UCSD-AML1 (cell line): ENCODE data around the gene THOC5.
A peak's percentile ranks its signal among the peaks of the same experiment; 100 is the strongest.
"Not testable (repeated sequence)": the region's sequence is repeated elsewhere in the genome, so short reads cannot be mapped to it uniquely, and the experiment has no call there.

Source experiments
- DNase-seq: peaks from one replicate; lab custom pipeline; 2025; ENCODE audit not compliant: unreplicated experiment; lab: John Stamatoyannopoulos, UW

THOC5 gene

DNA sequence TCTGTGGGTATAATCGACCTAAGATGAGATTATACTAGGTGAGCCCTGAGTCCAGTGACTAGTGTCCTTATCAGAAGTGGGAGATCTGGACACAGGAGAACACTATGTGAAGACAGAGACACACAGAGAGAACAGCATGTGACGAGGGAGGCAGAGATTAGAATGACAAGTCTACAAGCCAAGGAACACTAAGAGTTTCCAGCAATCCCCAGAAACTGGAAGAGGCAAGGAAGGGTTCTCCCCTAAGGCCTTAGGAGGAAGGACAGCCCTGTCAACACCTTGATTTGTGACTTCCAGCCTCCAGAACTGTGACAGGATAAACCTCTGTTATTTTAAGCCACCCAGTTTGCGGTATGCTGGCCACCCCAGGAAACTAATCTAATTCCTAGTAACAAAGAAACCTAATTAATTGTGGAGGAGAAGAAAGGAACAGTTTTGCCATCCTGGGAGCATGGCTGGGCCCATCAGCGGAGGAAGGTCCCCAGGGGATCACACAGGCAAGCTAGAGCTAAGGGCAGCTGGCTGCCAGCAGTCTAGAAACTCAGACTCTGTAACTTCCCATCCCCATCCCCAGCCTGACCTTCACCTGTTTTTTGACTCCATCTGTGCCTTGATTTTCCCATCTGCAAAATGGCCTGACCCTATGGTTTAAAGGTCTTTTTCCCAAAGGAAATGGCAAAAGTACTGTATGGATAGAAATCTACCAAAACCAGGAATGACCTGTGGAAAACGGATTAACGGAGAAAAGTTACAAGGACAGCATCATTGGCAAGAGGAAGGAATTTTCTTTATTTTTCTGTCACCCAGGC lies 10.3 kb upstream of the THOC5 start:
- peak; percentile 17 for DNase-seq

DNA sequence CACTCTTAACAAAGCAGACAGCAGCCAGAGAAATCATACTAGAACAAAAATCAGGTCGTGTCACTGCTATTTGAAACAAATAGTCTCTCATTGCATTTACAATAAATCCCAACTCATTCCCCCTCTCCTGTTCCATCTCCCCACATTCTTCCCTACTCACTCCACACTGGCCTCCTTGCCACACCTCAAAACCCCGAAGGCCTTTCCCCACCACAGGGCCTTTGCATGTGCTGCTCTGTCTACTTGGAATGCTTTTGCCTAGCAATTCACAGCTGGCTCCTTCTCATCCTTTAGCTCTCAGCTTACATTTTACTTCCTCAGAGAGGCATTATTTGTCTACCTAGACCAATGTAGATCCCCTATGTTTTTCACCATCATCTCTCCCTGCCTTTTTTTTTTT lies 6.3 kb upstream of the THOC5 start:
- DNase-seq, result no peak

DNA sequence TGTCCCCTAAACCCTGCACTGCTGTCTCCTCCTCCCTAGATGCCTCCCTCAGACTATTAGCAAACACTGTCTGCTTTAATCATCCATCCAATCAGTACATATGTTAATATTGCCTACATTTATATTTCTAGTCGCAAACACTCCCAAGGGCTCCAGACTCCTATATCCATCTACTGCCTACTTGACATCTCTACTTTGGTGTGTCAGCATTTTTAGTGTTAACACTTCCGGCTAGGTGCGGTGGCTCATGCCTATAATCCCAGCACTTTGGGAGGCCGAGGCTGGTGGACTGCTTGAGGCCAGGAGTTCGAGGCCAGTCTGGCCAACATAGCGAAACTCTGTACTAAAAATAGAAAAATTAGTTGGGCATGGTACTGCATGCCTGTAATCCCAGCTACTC lies 5.5 kb upstream of the THOC5 start:
- no peak for DNase-seq

DNA sequence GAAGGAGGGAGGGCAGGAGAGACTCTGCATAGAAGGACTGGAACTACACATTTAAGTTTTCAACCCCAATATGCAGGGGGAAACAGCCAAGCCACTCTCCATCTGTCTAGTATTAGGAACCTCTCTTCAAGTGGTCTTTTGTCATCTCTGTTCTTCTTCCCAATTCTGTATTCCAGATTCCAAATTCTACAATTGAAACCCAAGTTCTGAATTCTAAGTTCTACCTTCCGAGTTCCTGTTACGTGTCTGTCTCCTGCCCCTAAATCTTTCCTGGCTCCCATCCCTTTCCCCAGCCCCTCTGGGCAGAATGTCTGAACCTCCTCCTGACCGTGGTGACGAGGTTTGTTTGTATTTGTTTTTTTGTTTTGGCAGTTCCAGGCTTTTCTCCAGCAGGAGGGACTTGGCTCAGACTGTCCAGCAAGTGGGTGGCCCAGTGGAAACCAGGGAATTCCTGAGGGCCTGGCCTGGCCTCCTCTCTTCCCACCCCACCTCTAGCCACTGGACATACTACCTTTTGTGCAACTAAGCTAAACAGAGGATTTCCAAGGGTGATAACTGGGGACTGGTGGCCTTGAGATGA lies 1.6 kb upstream of the THOC5 start:
- DNase-seq, result no peak

DNA sequence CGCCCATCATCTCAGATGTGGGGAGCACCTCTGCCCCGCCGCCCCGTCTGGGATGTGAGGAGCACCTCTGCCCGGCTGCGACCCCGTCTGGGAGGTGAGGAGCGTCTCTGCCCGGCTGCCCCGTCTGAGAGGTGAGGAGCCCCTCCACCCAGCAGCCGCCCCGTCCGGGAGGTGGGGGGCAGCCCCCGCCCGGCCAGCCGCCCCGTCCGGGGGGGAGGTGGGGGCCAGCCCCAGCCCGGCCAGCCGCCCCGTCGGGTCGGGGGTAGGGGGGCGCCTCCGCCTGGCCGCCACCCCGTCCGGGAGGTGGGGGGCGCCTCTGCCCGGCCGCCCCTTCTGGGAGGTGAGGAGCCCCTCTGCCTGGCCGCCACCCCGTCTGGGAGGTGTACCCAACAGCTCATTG lies 1.2 kb downstream of the THOC5 start:
- not testable (repeated sequence) for DNase-seq

DNA sequence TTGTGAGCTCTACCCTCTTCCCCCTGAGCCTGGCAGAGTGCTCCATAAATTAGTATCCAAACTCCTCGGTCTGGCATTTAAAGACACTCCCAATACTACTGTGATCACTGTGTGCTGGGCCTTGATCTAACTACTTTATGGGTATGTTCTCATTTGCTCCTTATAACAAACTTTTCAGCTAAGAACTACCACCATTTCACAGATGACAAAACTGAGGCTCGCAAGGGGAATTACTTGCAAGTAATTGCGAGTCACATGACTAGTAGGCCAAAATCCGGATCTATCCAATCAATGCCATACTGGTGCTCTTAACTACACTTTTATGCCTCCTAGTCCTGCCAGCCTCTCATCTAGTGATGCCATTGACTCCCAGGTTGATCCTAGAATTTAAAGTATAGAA lies 3.6 kb downstream of the THOC5 start:
- DNase-seq, result no peak

DNA sequence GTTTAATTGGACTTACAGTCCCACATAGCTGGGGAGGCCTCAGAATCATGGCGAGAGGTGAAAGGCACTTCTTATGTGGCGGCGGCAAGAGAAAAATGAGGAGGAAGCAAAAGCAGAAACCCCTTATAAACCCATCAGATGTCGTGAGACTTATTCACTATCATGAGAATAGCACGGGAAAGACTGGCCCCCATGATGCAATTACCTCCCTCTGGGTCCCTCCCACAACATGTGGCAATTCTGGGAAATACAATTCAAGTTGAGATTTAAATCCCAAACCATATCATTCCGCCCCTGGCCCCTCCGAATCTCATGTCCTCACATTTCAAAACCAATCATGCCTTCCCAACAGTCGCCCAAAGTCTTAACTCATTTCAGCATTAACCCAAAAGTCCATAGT lies 8.5 kb downstream of the THOC5 start:
- not testable (repeated sequence) for DNase-seq

DNA sequence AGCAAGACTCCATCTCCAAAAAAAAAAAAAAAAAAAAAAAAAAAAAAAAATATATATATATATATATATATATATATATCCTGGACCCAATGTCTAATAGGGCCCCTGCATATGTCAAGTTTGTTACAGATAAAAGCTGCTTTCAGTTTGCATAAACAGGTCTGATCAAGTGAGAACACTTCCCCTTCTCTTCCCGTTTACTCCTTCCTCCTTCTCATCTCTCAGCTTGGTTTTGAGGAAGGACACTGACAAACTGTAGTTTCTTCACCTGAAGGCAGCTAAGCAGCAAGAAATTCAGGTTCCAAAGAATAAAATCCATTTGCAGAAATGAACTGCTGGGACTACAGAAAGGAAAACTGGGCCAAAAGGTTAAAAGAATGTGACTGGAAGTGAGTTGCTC lies 11.7 kb downstream of the THOC5 start:
- no peak for DNase-seq

DNA sequence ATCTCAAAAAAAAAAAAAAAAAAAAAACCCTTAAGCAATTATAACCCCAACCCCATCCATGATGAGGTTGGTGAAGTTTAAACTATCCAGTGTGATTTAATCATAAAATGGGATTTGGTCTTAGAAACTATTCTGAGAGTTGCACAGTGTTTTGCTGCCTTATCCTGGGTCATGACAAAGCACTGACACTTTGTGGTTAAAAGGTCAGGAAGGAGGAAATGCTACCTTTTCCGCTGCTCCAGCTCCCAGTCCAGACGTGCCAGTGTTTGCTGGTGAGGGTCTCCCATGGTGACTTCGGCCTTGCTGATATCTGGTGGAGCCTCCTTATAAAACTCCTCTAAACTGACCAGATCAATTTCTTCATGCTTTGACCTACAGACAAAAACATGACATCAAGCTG lies 14.5 kb downstream of the THOC5 start:
- no peak for DNase-seq

DNA sequence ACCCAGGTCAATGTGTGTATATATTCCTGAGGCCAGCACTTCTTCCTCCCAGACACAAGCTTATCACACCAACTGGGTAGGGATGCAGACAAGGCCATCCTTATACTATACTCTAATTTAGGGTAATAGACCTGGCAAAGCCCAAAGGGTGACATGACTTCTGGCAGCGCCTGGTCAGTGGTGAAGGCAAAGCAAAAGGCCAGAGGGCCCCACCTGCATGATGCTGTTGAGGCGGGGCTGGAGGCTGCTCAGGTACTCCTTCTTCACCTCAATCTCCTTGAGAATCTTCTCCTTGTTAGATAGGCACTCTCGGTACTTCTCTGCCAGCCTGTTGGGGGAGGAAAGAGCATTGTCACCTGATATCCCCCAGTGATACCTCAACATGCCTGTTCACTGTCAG lies 17.1 kb downstream of the THOC5 start:
- no peak for DNase-seq

DNA sequence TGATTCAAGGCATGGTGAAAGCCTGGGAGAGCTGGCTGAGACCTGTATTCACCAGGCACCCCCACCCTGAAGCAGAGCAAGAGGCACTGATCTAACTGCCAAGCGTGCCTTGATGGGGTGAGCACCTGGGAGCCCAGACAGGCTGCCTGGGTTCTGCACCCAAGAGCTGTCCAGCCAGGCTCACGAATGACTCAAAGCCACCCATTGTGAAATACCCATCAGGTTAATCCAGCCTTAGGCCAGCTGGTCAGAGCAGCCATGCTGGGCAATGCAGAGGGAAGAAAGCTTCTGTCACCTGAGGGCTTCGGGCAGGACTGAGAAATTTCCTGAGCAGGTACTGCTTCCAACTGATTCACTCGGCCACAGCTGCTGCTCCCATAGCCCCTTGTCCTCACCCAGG lies 22.1 kb downstream of the THOC5 start:
- DNase-seq, result no peak

DNA sequence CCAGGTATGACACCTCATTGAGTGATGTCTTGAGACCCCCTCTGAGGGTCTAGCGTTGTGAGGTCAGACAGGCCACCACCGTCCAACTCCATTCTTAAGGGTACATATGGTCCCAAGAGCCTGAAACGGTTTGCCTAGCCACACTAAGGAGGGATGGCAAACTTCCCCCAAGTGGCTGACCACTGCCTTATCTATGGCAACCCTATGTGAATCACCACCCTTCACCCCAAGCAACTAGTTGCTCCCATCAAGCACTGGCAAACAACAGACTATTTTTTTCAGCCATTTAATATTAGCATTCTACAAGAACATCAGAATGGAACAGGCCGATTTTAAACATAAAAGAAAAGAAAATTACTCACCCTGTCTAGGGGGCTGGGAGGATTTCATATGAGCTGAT lies 22.8 kb downstream of the THOC5 start:
- DNase-seq, result no peak

DNA sequence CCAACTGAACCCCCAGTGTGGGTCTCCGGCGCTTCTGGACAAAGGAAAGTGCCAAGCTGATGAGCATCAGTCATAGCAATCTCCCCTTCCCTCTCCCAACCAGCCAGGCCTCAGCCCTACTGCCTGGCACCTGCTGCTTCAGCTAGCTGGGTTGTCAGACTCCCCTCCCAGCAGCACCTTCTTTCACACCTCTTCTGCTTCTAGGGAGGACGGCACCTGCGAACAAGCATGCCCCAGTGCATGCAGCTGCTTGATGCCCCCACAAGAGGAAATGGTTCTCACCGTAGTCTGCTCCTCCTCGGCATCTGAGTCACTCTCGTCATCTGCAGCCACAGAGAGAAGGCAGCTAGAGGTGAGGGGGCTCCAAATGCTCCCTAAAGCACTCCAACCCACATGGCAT lies 25.4 kb downstream of the THOC5 start:
- DNase-seq, result no peak

DNA sequence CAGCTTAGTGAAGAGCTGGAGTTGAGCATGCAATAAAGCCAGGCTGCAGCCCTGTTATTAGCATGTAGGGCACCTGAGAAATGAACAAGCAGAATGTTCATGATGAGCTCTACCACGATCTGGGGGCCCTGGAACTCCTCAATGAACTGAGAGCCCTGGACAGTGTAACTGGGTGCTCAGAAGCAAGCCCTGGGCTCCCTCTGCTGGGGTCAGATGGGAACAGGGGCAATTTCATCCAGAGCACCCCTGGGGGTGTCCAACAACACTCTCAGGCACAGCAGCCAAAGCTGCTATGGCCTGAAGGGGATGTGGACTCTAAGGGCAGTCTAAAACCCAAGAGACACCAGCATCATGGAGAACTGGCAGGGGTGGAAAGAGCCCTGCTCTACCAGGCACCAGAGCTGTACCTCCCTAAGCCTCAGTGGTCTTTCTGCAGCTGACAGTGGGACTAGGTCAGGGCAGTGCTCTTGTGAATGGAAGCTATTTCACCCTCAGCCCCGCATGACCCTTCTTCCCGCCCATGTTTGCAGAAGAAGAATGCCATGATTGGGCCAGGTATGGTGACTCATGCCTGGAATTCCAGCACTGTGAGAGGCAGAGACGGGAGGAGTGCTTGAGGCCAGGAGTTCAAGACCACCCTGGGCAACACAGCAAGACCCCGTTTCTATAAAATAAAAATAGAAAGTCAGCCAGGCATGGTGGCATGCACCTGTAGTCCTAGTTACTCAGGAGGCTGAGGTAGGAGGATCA lies 28.9 kb downstream of the THOC5 start:
- DNase-seq, result peak; percentile 38

DNA sequence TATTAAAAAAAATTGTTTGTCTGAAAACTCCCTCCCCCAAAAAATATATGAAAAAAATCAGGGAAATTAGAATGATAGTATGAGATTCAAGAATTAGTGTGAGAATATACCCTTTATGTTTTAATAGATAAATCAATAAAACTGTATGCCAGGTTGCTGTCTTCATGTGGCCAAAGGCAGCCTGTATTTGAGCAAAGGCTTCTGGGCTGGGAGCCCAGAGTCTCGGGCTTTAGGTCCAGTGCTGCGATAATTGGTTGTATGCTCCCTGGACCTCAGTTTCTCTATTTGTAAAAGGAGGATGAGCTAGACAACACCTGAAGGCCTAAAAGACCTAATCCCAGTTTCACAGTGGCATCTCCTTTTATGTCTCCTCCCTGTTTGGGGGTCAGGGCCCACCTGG lies 29.8 kb downstream of the THOC5 start:
- no peak for DNase-seq

DNA sequence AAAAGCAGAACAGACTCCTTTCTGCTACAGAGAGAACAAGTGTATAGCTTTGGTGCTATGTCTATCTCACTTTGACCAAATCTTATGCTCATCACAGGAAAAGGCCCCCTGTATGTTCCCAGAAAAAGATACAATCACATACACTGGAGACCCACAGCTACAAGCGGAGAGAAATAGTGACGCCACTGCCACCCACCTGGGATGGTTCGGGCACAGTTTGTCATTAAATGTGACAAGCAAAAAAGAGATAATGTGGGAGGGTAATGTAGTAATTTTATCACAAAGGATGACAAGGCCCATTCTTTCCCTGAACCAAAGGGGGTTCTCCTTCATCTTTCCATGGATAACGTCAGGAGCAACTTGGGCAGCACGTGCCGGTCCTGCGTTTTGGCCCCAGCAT lies 32.0 kb downstream of the THOC5 start:
- DNase-seq, result no peak

DNA sequence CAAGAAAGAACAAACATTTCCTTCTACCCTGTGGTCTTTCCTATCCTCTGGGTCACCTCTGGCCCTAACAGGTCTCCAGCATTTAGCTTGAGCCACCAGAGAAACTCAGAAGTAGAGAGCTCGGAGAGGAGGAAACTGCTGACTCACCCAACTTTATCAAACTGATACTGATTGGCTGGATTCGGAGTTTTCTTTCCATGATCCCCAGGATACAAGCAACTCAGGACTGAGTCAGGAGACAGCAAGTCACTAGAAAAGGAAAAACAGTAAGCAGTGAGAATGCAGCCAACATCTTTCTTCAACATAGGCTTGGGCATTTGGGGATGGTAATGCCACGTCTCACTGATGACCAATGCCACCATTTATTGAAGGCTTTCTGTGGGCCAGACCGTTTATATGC lies 32.7 kb downstream of the THOC5 start:
- no peak for DNase-seq

DNA sequence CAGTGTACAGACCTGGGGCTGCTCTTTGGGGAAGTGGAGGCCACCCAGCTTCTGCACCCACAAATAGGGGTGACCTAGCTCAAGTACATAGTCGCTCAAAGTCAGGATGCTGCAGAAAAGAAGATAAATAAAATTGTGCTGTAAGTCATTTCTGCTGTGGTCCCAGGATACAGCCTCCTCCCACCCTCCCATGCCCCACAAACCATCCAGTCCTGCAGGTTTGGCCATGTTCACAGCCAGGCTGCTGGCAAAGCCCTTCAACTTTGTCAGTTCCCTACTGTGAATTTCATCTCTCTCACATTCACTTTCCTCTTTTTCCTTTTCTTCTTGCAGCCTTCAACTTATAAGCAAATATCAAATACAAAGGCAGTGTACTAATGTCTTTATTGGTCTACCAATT lies 33.6 kb downstream of the THOC5 start:
- DNase-seq, result no peak

DNA sequence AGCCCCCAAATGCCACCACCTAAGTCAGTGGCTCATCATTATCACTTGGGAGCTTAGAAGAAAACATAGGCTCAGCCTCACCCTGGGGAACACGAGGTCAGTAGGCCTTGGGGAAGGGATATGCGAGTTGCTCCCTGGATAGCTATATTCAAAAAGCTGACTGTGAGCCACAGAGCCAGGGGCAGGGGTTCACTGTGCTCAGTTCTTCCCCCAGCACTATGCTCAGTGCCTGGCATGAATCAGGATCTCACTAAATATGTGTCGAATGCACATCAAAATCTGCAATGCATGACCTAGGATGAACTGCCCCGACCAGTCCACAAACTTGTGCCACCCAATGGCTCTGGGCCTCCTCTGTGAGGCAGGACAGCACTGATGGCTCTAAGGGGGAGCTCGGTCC lies 35.1 kb downstream of the THOC5 start:
- no peak for DNase-seq

DNA sequence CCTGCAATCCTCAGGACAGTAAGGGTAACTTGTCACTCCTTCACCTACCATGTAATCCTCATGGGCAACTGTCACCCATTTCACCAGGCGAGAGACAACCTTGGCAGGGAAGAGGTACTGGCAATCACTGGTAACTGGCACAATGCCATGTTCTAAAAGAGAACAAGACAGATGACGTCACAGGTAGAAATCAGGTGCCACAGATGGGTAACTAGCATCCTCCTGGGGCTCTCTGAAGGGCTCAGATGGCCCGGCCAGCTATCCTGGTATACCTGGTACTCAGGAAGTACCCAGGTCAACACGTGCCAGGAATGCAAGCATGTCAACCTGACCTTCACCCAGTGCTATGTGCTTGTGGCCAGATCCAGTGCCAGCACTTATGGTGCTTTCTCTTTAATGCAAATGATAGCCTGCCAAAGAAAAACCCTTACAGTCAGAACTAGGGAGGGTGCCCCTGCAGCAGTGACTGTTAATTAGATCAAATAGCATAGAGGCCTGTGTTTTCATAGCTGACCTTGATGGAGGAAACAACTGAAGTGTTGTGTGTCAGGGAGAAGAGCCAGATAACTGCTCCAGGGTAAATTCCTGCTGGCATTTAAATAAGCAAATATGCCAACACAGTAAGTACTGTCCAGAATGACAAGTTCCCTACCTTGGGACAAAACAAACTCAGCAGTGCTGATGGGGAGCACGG lies 36.2 kb downstream of the THOC5 start:
- no peak for DNase-seq

DNA sequence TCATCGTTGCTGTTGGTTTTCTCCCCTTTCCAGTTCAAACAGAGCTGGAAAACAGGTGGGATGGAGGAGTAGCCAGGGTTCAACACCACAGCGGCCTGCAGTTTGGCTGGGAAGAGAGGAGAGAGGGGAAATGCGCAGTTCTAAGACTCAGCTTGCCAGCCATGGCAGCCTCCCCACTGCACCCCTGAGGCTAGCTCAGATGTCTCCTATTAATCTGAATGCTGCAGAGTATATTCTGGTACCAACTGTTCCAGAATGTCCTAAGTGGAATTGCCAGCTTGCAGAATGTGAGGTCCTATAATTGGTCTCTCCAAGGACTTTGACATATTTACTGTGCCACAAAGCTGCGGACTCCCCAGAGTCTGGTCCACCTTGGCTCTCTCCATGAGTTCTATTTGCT lies 41.5 kb downstream of the THOC5 start:
- DNase-seq, result no peak
